Karpas-422 (cell line): ENCODE measurements around the gene INTS15. TPM values are rescaled to one million over a fixed set of nuclear protein-coding genes. Genes with fewer than 3 reads are reported as not detected.
"Not testable (repeated sequence)": the region's sequence is repeated elsewhere in the genome, so short reads cannot be mapped to it uniquely, and the experiment has no call there.

Experiments used
- DNase-seq: peaks from one replicate; pipeline ENCODE4 v3.0.0-alpha.2; 2015
- H2AFZ ChIP-seq: fragments of 200-600 bp; sonication (generic); 2 replicates; pipeline ENCODE4 v1.6.1; 2014; ENCODE audit warnings: antibody characterized with exemption, low read length, mixed read lengths
- H3K27ac ChIP-seq: fragments of 200-600 bp; sonication (generic); 2 replicates; pipeline ENCODE4 v1.5.1; 2014; ENCODE audit warnings: mild to moderate bottlenecking, low read length, moderate library complexity
- H3K27me3 ChIP-seq: fragments of 200-600 bp; sonication (generic); 2 replicates; pipeline ENCODE4 v1.6.1; 2014; ENCODE audit warnings: low read length, mixed read lengths
- H3K36me3 ChIP-seq: fragments of 200-600 bp; sonication (generic); 2 replicates; pipeline ENCODE4 v1.6.1; 2014; ENCODE audit warnings: low read length, mixed read lengths; ENCODE audit not compliant: insufficient read depth
- H3K4me1 ChIP-seq: fragments of 200-600 bp; sonication (generic); 2 replicates; pipeline ENCODE4 v1.6.1; 2014; ENCODE audit warnings: mild to moderate bottlenecking, low read length, mixed read lengths
- H3K4me2 ChIP-seq: fragments of 200-600 bp; sonication (generic); 2 replicates; pipeline ENCODE4 v1.6.1; 2014; ENCODE audit warnings: low read length, low read depth, mild to moderate bottlenecking; ENCODE audit not compliant: poor library complexity, severe bottlenecking
- H3K4me3 ChIP-seq: fragments of 200-600 bp; sonication (generic); 2 replicates; pipeline ENCODE4 v1.5.1; 2014; ENCODE audit warnings: mild to moderate bottlenecking, antibody characterized with exemption, low read length, mixed read lengths
- H3K79me2 ChIP-seq: fragments of 200-600 bp; sonication (generic); 2 replicates; pipeline ENCODE4 v1.6.1; 2014; ENCODE audit warnings: mild to moderate bottlenecking, low read length, mixed read lengths
- H3K9ac ChIP-seq: fragments of 200-600 bp; sonication (generic); 2 replicates; pipeline ENCODE4 v1.6.0; 2014; ENCODE audit warnings: low read length
- H3K9me2 ChIP-seq: fragments of 200-600 bp; sonication (generic), shearing (Covaris generic); replicated peaks from 2 replicates; pipeline ENCODE4 v1.6.0; 2014; ENCODE audit warnings: mild to moderate bottlenecking, low read length, moderate library complexity; ENCODE audit not compliant: insufficient read depth
- H3K9me3 ChIP-seq: fragments of 300-700, 200-600 bp; sonication (generic); 2 replicates; pipeline ENCODE4 v1.6.1; 2014; ENCODE audit warnings: low read length, mixed read lengths
- H4K20me1 ChIP-seq: fragments of 200-600 bp; sonication (generic); 2 replicates; pipeline ENCODE4 v1.6.1; 2014; ENCODE audit warnings: mild to moderate bottlenecking, antibody characterized with exemption, low read length, low read depth; ENCODE audit not compliant: insufficient read depth
- total RNA-seq: library from RNA; depleted of rRNA; stranded (reverse); fragments of >200 nt; shearing (Covaris generic); gene quantifications from 2 replicates; pipeline ENCODE4 v1.2.3, GENCODE V29; 2014; ENCODE audit warnings: low replicate concordance

The INTS15 gene
- total RNA-seq, 1 experiment from 2014 or later: 14.0 TPM

DNA sequence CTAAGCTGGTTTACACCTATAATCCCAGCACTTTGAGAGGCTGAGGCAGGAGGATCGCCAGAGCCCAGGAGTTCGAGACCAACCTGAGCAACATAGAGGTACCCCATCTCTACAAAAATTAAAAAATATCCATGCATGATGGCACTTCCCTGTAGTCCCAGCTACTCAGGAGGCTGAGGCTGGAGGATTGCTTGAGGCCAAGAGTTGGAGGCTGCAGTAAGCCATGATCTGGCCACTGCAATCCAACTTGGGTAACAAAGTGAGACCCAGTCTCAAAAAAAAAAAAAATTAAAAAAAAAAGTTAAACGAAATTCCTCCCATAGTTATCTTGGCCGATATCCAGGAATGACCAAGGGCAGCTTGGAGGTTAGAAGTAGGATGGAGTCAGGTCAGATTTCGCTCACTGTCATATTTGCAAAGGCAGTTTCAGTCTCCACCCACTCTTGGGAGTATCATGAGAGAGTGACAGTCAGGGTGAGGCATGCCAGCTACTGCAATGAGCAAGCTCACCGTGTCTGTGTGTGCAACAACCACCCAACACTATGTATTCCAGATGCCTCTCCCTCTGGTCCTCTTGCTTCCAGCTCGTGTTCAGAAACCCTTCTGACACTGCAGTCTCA is 18.6 kb upstream of the INTS15 start:
- DNase-seq: no peak
- no peak overlapping the region for H2AFZ ChIP-seq
- H3K79me2 ChIP-seq: no peaks in the 10 kb centered on the region
- no peak overlapping the region for H3K4me3 ChIP-seq
- H3K9ac ChIP-seq: no peak overlapping the region
- no peak overlapping the region for H3K27ac ChIP-seq
- no peaks in the 10 kb centered on the region for H3K9me2 ChIP-seq
- H3K27me3 ChIP-seq: no peaks in the 10 kb centered on the region
- H3K4me1 ChIP-seq: peaks cover 13% of the 10 kb centered on the region
- H3K4me2 ChIP-seq: no peak overlapping the region
- H4K20me1 ChIP-seq: no peaks in the 10 kb centered on the region
- H3K9me3 ChIP-seq: no peaks in the 10 kb centered on the region
- no peaks in the 10 kb centered on the region for H3K36me3 ChIP-seq

DNA sequence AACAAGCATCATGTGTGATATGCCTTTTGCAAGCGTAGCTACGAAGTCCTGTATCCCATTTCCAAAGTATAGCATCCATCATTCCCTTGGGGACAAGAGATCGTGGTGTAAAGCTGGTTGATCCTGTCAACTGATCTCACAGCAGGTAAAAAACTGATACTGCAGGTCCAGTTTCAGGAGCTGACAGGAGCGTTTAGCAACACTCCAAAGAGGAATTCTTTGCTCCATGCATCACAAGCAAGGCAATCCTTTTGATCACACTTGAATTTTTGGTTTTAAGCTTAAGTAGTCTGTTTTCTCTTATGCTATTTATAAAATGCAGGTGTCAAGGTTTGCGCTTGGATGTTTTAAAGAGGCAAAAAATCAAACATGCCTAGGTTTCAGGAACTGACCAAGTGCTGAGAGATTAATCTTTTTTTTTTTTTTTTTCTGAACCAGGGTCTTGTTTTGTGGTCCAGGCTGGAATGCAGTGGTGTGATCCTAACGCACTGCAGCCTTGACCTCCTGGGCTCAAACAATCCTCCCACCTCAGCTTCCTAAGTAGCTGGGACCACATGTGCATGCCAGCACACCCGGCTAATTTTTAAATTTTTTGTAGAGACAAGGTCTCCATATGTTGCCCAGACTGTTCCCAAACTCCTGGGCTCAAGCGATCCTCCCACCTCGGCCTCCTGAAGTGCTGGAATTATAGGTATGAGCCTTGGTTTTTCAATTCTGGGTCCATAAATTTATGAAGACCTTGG is 14.4 kb upstream of the INTS15 start:
- H3K27ac ChIP-seq: no peak overlapping the region
- no peaks in the 10 kb centered on the region for H3K9me2 ChIP-seq
- no peaks in the 10 kb centered on the region for H3K36me3 ChIP-seq
- H3K79me2 ChIP-seq: peaks cover 19% of the 10 kb centered on the region
- no peak for DNase-seq
- H3K9ac ChIP-seq: peak overlapping the region; percentile 84; the same call in 1 of the 2 replicates
- no peaks in the 10 kb centered on the region for H4K20me1 ChIP-seq
- H3K9me3 ChIP-seq: no peaks in the 10 kb centered on the region
- H3K27me3 ChIP-seq: no peaks in the 10 kb centered on the region
- H2AFZ ChIP-seq: no peak overlapping the region
- peak overlapping the region; percentile 84; the same call in 1 of the 2 replicates for H3K4me3 ChIP-seq
- peak overlapping the region; percentile 91 for H3K4me2 ChIP-seq
- H3K4me1 ChIP-seq: peaks cover 25% of the 10 kb centered on the region

DNA sequence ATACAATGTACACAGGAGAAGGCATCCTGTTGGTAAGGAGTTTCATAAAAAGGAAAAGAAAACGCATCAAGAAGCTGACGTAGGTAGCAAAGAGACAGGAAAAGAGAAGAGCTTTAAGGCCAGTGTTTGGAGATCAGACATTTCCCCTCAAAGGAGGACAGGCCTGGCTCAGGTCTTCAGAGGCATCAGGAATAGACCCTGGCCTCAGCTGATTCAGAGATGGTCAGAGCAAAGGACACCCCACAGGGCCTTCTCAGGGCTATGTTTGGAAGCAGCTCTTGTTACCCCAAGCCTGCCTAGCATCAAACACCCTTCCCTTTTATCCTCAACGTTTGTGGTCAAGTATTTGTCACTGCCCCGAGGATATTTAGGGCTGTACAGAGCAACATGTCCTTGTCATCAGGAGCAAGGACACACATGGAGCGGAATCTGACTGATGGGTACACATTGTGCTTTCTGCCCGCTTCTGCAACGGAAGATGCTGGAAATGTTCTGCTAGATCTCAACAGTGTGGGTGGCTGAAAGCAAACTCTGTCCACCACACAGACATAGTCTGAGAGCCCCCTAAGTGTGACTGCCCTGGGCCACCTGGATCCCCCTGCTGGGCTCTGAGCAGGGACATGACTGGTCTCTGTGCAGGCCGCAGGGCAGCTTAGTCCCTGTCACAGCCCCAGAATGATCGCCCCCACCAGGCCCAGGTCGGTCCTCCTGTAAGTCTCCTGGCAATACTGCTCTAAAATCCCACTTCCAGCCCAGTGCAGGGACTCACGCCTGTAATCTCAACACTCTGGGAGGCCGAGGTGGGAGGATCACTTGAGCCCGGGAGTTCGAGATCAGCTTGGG is 13.6 kb upstream of the INTS15 start:
- Histone ChIP-seq H3K36me3 (peaks cover 1% of the 10 kb centered on the region; the same call in 1 of the 2 replicates), H3K4me1 (peaks cover 30% of the 10 kb centered on the region), H3K9me2 (no peaks in the 10 kb centered on the region), H3K9ac (peak overlapping the region; percentile 84), H3K27me3 (no peaks in the 10 kb centered on the region), H3K4me3 (peak overlapping the region; percentile 84), H3K9me3 (no peaks in the 10 kb centered on the region), H3K27ac (no peak overlapping the region), H4K20me1 (no peaks in the 10 kb centered on the region), H3K79me2 (peaks cover 19% of the 10 kb centered on the region), H2AFZ (no peak overlapping the region), H3K4me2 (peak overlapping the region; percentile 91)
- DNase-seq: peak; percentile 50

DNA sequence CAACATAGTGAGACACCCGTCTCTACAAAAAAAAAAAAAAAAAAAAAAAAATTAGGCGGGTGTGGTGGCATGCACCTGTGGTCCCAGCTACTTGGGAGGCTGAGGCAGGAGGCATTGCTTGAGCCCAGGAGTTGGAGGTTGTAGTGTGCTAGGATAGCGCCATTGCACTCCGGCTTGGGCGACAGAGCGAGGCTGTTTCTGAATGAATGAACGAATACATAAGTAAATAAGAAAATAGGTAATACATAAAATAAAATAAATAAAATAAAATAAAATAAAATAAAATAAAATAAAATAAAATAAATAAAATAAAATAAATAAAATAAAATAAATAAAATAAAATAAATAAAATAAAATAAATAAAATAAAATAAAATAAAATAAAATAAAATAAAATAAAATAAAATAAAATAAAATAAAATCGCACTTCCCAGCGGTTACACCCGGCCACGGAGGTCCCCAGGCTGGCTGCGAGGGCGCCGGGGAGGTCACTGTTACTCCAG is 12.9 kb upstream of the INTS15 start:
- DNase-seq: peak; percentile 63
- not testable (repeated sequence) for H3K9me2 ChIP-seq, H2AFZ ChIP-seq, H3K36me3 ChIP-seq, H3K27me3 ChIP-seq, H4K20me1 ChIP-seq, H3K9me3 ChIP-seq, H3K27ac ChIP-seq
- Histone ChIP-seq H3K4me1 (peaks cover 32% of the 10 kb centered on the region), H3K4me2 (peak overlapping the region; percentile 91), H3K9ac (peak overlapping the region; percentile 84), H3K79me2 (peaks cover 19% of the 10 kb centered on the region), H3K4me3 (peak overlapping the region; percentile 85)

DNA sequence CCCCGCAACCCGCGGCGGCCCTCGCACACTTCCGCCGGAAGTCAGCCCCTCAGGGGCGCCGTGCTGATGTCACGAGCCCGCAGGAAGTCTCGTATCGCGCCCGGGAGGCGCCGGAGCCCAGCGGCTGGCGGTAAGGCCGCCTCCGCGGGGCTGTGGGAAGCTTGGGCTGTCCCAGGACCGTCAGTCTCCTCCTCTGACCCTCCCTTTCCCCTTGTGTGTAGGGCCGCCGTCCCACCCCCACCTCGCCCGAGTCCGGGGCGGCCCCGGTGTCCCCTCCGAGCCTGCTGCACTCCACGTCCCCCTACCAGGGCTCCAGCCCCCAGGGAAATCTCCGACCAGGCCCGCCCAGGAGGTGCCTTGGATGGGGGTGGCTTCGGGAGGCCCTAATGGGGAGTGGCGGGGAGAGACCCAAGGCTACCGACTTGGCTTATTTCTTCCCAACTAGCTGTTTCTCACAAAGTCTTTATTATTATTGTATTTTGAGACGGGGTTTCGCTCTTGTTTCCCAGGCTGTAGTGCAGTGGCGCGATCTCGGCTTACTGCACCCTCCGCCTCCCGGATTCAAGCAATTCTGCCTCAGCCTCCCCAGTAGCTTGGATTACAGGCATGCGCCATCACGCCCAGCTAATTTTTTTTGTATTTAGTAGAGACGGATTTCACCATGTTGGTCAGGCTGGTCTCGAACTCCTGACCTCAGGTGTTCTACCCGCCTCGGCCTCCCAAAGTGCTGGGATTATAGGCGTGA is 12.3 kb upstream of the INTS15 start, which contains the start of gene ZDHHC4:
Gene ZDHHC4, plus strand, starts transcription at position 86 of the 745 bp plus-strand sequence. CDS start 3,108 bp downstream, outside the sequence.
- H3K36me3 ChIP-seq: peaks cover 13% of the 10 kb centered on the region; the same call in 1 of the 2 replicates
- peak within 1 kb of the TSS; percentile 65 for H3K27ac ChIP-seq
- peak within 1 kb of the TSS; percentile 93 for H3K9ac ChIP-seq
- peak within 1 kb of the TSS; percentile 85 for H3K4me3 ChIP-seq
- H4K20me1 ChIP-seq: no peaks in the 10 kb centered on the region
- H3K9me2 ChIP-seq: no peaks in the 10 kb centered on the region
- H2AFZ ChIP-seq: peak within 1 kb of the TSS; percentile 72
- peaks cover 19% of the 10 kb centered on the region for H3K79me2 ChIP-seq
- DNase-seq: peak; percentile 97
- no peaks in the 10 kb centered on the region for H3K27me3 ChIP-seq
- H3K4me1 ChIP-seq: peaks cover 32% of the 10 kb centered on the region
- no peaks in the 10 kb centered on the region for H3K9me3 ChIP-seq
- H3K4me2 ChIP-seq: peak within 1 kb of the TSS; percentile 91

DNA sequence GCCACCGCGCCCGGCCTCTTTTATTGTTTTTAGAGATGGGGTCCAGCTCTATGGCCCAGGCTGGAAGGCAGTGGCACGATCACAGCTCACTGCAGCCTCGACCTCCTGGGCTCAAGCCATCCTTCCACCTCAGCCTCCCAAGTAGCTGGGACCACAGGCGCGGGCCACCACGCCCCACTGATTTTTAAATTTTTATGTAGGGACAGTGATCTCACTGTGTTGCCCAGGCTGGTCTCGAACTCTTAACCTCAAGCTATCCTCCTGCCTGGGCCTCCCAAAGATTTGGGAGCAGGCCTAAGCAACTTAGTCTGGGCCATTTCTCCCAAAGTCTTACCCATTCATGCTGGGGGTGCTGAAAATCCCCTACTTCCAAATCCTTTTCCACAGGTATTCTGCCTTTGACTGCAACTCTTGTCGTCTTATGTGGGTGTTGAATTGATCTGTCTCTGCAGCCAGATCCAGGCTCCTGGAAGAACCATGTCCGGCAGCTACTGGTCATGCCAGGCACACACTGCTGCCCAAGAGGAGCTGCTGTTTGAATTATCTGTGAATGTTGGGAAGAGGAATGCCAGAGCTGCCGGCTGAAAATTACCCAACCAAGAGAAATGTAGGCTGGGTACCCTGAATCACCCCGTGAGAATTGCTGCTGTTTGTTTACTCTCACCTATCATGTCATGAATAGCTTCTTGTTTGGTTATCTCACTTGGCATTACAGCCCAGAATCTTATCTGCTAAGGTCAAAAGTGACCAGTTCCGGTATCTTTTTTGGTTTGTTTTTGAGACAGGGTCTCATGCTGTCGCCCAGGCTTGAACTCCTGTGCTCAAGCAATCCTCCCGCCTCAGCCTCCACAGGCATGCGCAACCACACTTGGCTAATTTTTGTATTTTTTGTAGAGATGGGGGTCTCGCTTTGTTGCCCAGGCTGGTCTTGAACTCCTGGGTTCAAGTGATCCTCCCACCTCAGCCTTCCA is 11.4 kb upstream of the INTS15 start:
- no peak overlapping the region for H2AFZ ChIP-seq
- H3K9ac ChIP-seq: peak overlapping the region; percentile 93
- peak overlapping the region; percentile 85 for H3K4me3 ChIP-seq
- H3K9me3 ChIP-seq: no peaks in the 10 kb centered on the region
- no peak overlapping the region for H3K27ac ChIP-seq
- no peak for DNase-seq
- peaks cover 19% of the 10 kb centered on the region for H3K79me2 ChIP-seq
- H3K27me3 ChIP-seq: no peaks in the 10 kb centered on the region
- peaks cover 17% of the 10 kb centered on the region; the same call in 1 of the 2 replicates for H3K36me3 ChIP-seq
- H3K9me2 ChIP-seq: no peaks in the 10 kb centered on the region
- peaks cover 32% of the 10 kb centered on the region for H3K4me1 ChIP-seq
- H4K20me1 ChIP-seq: no peaks in the 10 kb centered on the region
- peak overlapping the region; percentile 85 for H3K4me2 ChIP-seq

DNA sequence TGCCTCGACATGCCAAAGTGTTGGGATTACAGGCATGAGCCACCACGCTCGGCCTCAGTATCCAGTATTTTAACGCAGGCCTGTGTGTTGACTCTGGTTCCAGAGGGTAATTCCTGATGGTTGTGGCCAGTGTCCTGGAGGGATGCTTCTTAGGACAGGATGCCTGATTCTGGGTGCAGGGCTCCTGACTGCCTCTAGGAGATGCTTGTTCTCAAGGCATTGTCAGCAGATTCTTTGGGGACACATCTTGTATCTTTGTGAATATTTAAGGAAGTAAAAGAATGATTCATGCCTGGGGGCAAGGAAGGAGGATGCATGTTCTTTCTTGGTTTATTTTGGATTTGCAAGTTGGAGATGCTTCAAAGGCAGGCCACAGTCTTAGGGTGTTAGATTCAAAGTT is 10.4 kb upstream of the INTS15 start:
- Histone ChIP-seq H3K36me3 (peaks cover 19% of the 10 kb centered on the region; the same call in 1 of the 2 replicates), H3K9ac (no peak overlapping the region), H3K27me3 (no peaks in the 10 kb centered on the region), H3K9me3 (no peaks in the 10 kb centered on the region), H3K4me2 (no peak overlapping the region), H3K4me3 (no peak overlapping the region), H3K79me2 (peaks cover 19% of the 10 kb centered on the region), H3K9me2 (no peaks in the 10 kb centered on the region), H2AFZ (no peak overlapping the region), H3K4me1 (peaks cover 32% of the 10 kb centered on the region), H3K27ac (no peak overlapping the region), H4K20me1 (no peaks in the 10 kb centered on the region)
- peak; percentile 44 for DNase-seq
